Stimulated activated CD4-positive, alpha-beta T cell treated with anti-CD3 and anti-CD28 coated beads, Interleukin-15, amount 100 ng/mL, for 24 hours (primary cell): Measurements from ENCODE around the gene NTMT1.
"Not testable (repeated sequence)": the region's sequence is repeated elsewhere in the genome, so short reads cannot be mapped to it uniquely, and the experiment has no call there.

Source experiments
- DNase-seq: peaks from one replicate; pipeline ENCODE4 v3.0.0-alpha.2; 2020

NTMT1 gene

GRCh38 chr9:129655696-129656095 lies 29.7 kb downstream of the NTMT1 start:
- DNase-seq, result no peak

GRCh38 chr9:129656795-129657390 lies 30.9 kb downstream of the NTMT1 start:
- no peak for DNase-seq

GRCh38 chr9:129661029-129661428 lies 35.1 kb downstream of the NTMT1 start:
- DNase-seq, result no peak

GRCh38 chr9:129662239-129662638 lies 36.3 kb downstream of the NTMT1 start:
- DNase-seq, result not testable (repeated sequence)

GRCh38 chr9:129664746-129665388 lies 38.9 kb downstream of the NTMT1 start:
- DNase-seq, result no peak

- peak; percentile 69 for DNase-seq
Measured at GRCh38 chr9:129665389-129665775, 39.4 kb downstream of the NTMT1 start, which contains the start of gene PRRX2. PRRX2 (plus strand) TSS chr9:129665647; CDS start chr9:129665868, 221 bp downstream.

- peak; percentile 25 for DNase-seq
Measured at GRCh38 chr9:129665814-129666520, 40.0 kb downstream of the NTMT1 start.

- DNase-seq, result no peak
Measured at GRCh38 chr9:129666575-129666974, 40.6 kb downstream of the NTMT1 start.

GRCh38 chr9:129667378-129667777 lies 41.4 kb downstream of the NTMT1 start:
- no peak for DNase-seq

- no peak for DNase-seq
Measured at GRCh38 chr9:129667850-129668249, 41.9 kb downstream of the NTMT1 start.

- DNase-seq, result no peak
Measured at GRCh38 chr9:129669141-129669718, 43.3 kb downstream of the NTMT1 start.

- no peak for DNase-seq
Measured at GRCh38 chr9:129669946-129670345, 44.0 kb downstream of the NTMT1 start.

- DNase-seq, result no peak
Measured at GRCh38 chr9:129671065-129671464, 45.1 kb downstream of the NTMT1 start.

GRCh38 chr9:129671519-129671918 lies 45.6 kb downstream of the NTMT1 start:
- peak; percentile 43 for DNase-seq

- DNase-seq, result no peak
Measured at GRCh38 chr9:129672702-129673101, 46.7 kb downstream of the NTMT1 start.

GRCh38 chr9:129673602-129674001 lies 47.6 kb downstream of the NTMT1 start:
- DNase-seq, result no peak

GRCh38 chr9:129674229-129674628 lies 48.3 kb downstream of the NTMT1 start:
- DNase-seq, result no peak

- no peak for DNase-seq
Measured at GRCh38 chr9:129675620-129676019, 49.7 kb downstream of the NTMT1 start.

GRCh38 chr9:129676287-129676686 lies 50.3 kb downstream of the NTMT1 start:
- no peak for DNase-seq

- no peak for DNase-seq
Measured at GRCh38 chr9:129676975-129677374, 51.0 kb downstream of the NTMT1 start.

GRCh38 chr9:129677456-129677855 lies 51.5 kb downstream of the NTMT1 start:
- DNase-seq, result no peak

GRCh38 chr9:129678844-129679243 lies 52.9 kb downstream of the NTMT1 start:
- DNase-seq, result no peak

- DNase-seq, result no peak
Measured at GRCh38 chr9:129679537-129679936, 53.6 kb downstream of the NTMT1 start.

GRCh38 chr9:129681924-129682323 lies 56.0 kb downstream of the NTMT1 start:
- DNase-seq, result no peak
